Breast epithelium (tissue), 4 donors: ENCODE results near the gene ZNF516. TPM values are rescaled to one million over a fixed set of nuclear protein-coding genes. Genes with fewer than 3 reads are reported as not detected.
A peak's percentile ranks its signal among the peaks of the same experiment; 100 is the strongest.

Source experiments
- DNase-seq, 2 donors: peaks; one replicate each; pipeline ENCODE4 v3.0.0-alpha.2; 2019; ENCODE audit warnings: low spot score in 2 of 2
- H3K27ac ChIP-seq, 2 donors: fragments of 200-600 bp; sonication (generic) in 1 of 2; one replicate each; pipeline ENCODE4 v1.5.1; 2016 to 2019; ENCODE audit warnings: mild to moderate bottlenecking in 1 of 2
- H3K27me3 ChIP-seq, 2 donors: fragments of 200-600 bp; sonication (generic) in 1 of 2; one replicate each; pipeline versions ENCODE4 v1.5.1 to v1.6.0; 2017 to 2019; ENCODE audit warnings: control low read depth in 1 of 2, mild to moderate bottlenecking in 1 of 2
- H3K36me3 ChIP-seq: fragments of 200-600 bp; one replicate; pipeline ENCODE4 v1.5.1; 2019
- H3K4me1 ChIP-seq, 2 donors: fragments of 200-600 bp; sonication (generic); one replicate each; pipeline ENCODE4 v1.5.1; 2016 to 2019; ENCODE audit warnings: control low read depth in 1 of 2
- H3K4me3 ChIP-seq, 3 donors: fragments of 200-600 bp; sonication (generic); 1 replicate in 2 of 3; 2 replicates in 1 of 3; pipeline ENCODE4 v1.5.1; 2016 to 2019; ENCODE audit warnings: mild to moderate bottlenecking in 3 of 3, moderate library complexity in 2 of 3
- H3K9me3 ChIP-seq, 2 donors: fragments of 200-600 bp; sonication (generic) in 1 of 2; one replicate each; pipeline ENCODE4 v1.5.1; 2016 to 2019; ENCODE audit warnings: control low read depth in 1 of 2
- POLR2A ChIP-seq: fragments of 450-650 bp; IDR thresholded peaks from one replicate; pipeline ENCODE4 v1.6.1; 2016; ENCODE audit warnings: antibody characterized with exemption, mild to moderate bottlenecking, moderate library complexity
- POLR2AphosphoS5 ChIP-seq, 3 donors: sonication (generic); formaldehyde crosslinking; IDR thresholded peaks; one replicate each; pipeline ENCODE4 v1.6.1; 2017; ENCODE audit warnings: antibody characterized with exemption in 3 of 3
- intact Hi-C: fragments of 100-400 bp; cut with DNase I; formaldehyde crosslinking; loops from one replicate; pipeline ENCODE4 v1.15.1; 2023; ENCODE audit warnings: low total_unique reads
- total RNA-seq, 3 donors: library from RNA; depleted of rRNA; stranded (reverse); fragments of >200 nt; gene quantifications; one replicate each; pipeline ENCODE4 v1.1.0, GENCODE V29; 2016
- TF ChIP-seq, protein P1 (sequence below), 3 donors: fragments of 450-650 bp; IDR thresholded peaks; one replicate each; pipeline ENCODE4 v1.5.1; 2016 to 2017; ENCODE audit warnings: antibody characterized with exemption in 3 of 3, mild to moderate bottlenecking in 3 of 3, moderate library complexity in 3 of 3

Gene ZNF516
- total RNA-seq, 3 donors from 2014 or later: 12.0 to 33.4 (median 24.0) TPM

DNA sequence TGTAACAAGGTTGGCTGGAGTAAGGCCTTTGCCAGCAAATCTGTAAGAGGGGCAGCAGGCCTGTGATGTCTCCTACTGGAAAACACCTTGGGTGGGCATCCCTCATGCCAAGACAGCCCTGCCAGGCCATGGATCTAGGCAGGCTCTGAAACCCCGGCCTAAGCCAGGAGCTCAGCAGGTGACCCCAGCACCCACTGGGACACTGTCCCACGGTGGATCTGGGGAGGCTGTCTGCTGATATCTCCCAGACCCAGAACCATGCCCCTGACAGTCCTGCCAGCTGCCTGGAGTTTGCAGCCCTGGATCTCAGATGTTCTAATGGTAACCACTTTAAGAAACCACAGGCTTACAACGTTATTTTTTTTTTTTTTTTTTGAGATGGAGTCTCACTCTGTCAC is 117.7 kb downstream of the ZNF516 start:
- TF ChIP-seq POLR2A (no peak), POLR2AphosphoS5 (IDR thresholded peaks at IDR 0.05) (no peak)
- TF ChIP-seq, protein P1, sequence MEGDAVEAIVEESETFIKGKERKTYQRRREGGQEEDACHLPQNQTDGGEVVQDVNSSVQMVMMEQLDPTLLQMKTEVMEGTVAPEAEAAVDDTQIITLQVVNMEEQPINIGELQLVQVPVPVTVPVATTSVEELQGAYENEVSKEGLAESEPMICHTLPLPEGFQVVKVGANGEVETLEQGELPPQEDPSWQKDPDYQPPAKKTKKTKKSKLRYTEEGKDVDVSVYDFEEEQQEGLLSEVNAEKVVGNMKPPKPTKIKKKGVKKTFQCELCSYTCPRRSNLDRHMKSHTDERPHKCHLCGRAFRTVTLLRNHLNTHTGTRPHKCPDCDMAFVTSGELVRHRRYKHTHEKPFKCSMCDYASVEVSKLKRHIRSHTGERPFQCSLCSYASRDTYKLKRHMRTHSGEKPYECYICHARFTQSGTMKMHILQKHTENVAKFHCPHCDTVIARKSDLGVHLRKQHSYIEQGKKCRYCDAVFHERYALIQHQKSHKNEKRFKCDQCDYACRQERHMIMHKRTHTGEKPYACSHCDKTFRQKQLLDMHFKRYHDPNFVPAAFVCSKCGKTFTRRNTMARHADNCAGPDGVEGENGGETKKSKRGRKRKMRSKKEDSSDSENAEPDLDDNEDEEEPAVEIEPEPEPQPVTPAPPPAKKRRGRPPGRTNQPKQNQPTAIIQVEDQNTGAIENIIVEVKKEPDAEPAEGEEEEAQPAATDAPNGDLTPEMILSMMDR (IDR thresholded peaks at IDR 0.05): no peak
- no peaks in the 10 kb centered on the region for H3K27me3 ChIP-seq
- H3K4me1 ChIP-seq: no peaks in the 10 kb centered on the region
- intact Hi-C loops: no loop called here
- H3K36me3 ChIP-seq: peaks cover 10% of the 10 kb centered on the region
- H3K9me3 ChIP-seq: no peaks in the 10 kb centered on the region
- H3K27ac ChIP-seq: no peak overlapping the region
- H3K4me3 ChIP-seq: no peak overlapping the region
- no peak for DNase-seq

DNA sequence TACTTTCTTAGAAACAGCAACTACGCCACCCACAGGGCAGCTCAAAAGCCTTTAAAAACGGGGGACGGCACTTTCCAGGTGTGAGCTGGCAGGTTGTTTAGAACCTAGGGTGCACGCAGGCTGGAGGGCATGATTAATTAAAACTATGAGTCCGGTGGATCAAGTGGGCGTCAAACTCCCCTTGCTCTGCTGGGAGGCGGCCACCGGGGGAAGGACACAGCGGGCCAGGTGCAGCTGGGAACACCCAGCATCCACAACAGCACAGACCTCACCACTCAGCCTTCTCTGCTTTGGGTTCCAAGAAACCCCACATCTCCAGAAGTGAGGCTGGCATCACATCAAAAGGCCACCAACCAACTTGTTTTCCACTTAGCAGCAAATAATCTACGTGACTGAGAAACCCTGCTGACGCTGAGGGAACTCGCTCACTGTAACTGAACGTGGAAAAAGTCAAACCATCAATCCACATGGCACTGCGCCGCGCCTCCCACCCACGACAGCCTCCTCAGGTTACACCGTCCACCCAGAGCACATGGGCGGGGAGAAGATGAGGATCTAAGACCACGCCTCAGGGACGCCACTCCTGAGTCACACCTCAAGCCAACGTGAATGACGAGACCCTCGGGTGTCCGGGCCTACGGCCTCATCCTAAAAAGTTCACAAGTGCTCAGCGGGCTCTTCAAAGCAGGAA is 118.2 kb downstream of the ZNF516 start:
- H3K27ac ChIP-seq: no peak overlapping the region
- H3K27me3 ChIP-seq: no peaks in the 10 kb centered on the region
- no peak overlapping the region for H3K4me3 ChIP-seq
- intact Hi-C loops: no loop called here
- H3K4me1 ChIP-seq: no peaks in the 10 kb centered on the region
- TF ChIP-seq POLR2A (no peak), POLR2AphosphoS5 (IDR thresholded peaks at IDR 0.05) (no peak)
- TF ChIP-seq, protein P1 (IDR thresholded peaks at IDR 0.05): no peak
- peak in 1 of 2 donors; percentile 49 for DNase-seq
- H3K9me3 ChIP-seq: no peaks in the 10 kb centered on the region
- H3K36me3 ChIP-seq: peaks cover 10% of the 10 kb centered on the region

DNA sequence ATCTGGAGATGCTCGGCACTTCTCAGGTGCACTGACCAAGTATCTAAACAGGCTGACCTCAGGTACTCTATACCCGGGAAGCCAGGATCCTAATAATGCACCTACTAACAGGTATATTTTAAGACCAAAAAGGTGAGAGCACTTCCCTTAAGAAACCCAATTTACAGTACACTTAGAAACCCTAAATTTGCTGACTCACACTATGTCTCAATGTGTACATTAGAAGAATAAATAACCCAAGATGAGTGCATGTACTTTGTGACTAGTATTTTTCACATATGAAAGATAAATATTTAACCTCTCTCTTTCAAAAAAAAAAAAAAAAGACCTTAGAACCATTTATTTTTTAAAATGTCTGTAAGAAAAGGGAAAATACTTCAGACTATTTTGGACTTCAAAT is 118.8 kb downstream of the ZNF516 start:
- DNase-seq: no peak
- no peaks in the 10 kb centered on the region for H3K4me1 ChIP-seq

DNA sequence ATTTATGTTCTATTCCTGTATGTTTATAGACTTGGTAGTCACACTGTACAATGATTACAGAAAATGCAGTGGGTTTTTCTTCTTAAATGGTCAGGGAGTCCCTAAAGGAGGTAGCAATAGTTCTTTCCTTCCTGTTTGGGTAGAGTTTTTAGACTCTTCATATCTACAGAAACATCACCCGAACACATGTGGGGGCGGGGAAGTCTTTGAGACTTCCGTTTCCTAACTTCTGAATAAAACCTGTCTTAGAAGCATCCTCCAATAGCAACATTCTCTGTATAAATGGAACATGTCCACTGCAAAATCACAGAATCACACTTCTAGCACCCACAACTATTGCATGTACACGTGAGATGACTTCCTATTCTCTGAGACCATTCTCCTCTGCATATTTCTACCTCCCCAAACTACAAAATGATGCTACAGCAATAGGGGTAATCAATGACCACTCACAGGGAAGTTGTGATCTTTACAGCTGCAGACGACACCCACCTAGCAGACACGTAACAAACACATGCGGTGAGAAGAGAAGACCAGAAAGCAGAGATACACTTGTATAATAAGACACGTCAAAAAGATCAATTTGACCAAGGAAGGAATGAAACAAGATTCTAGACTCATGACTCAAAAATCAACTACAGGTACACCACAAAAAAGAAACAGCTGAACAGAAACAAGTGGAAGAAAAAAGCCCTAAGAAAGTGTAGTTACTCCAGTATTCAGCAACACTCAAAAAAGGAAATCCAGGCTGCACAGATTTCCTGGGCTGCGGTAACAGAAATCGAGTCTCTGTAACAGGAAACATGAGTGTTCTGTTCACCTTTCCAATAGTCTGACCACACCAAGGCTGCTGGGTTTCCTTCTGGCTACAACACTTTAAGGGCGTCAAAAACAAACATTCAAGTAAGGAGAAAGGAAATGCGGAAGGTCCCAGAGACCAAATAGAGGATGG is 120.4 kb downstream of the ZNF516 start:
- Histone ChIP-seq H3K9me3 (no peaks in the 10 kb centered on the region), H3K4me1 (no peaks in the 10 kb centered on the region), H3K4me3 (no peak overlapping the region), H3K27ac (no peak overlapping the region), H3K36me3 (peaks cover 14% of the 10 kb centered on the region), H3K27me3 (no peaks in the 10 kb centered on the region)
- TF ChIP-seq, protein P1 (IDR thresholded peaks at IDR 0.05): no peak
- TF ChIP-seq POLR2A: no peak
- TF ChIP-seq POLR2AphosphoS5 (IDR thresholded peaks at IDR 0.05): no peak
- DNase-seq: no peak
- intact Hi-C loops: no loop called here

More for the DNA sequence above, 118.8 kb downstream of the ZNF516 start:
- H3K36me3 ChIP-seq: peaks cover 12% of the 10 kb centered on the region
- no peak overlapping the region for H3K4me3 ChIP-seq
- TF ChIP-seq POLR2AphosphoS5 (IDR thresholded peaks at IDR 0.05) (no peak), POLR2A (no peak)
- TF ChIP-seq, protein P1 (IDR thresholded peaks at IDR 0.05): no peak
- no peaks in the 10 kb centered on the region for H3K27me3 ChIP-seq
- no peak overlapping the region for H3K27ac ChIP-seq
- intact Hi-C loops: no loop called here
- H3K9me3 ChIP-seq: no peaks in the 10 kb centered on the region

DNA sequence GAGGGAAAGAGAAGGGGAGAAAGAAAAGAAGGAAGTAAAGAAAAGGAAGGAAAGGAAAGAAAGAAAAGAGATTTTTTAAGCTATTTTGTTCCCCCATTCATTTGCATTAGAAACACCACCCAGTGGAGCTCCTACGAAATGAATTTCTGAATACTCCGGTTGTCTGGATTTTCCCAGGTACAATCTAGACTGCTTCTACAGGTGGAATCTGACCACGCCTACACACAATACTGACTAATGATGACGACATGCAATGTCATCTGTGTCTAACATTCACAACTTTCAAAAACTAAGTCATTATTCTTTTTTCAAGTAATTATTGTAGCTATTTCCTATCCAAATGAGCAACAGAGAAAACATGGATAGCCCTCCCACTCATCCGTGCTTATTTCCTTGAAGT is 121.7 kb downstream of the ZNF516 start:
- intact Hi-C loops: no loop called here
- Histone ChIP-seq H3K27ac (no peak overlapping the region), H3K4me1 (no peaks in the 10 kb centered on the region), H3K4me3 (no peak overlapping the region), H3K36me3 (peaks cover 9% of the 10 kb centered on the region), H3K9me3 (no peaks in the 10 kb centered on the region), H3K27me3 (no peaks in the 10 kb centered on the region)
- DNase-seq: no peak
- TF ChIP-seq POLR2AphosphoS5 (IDR thresholded peaks at IDR 0.05) (no peak), POLR2A (no peak)
- TF ChIP-seq, protein P1 (IDR thresholded peaks at IDR 0.05): no peak
